Osteocyte (in vitro differentiated cells): ENCODE measurements around the gene ANKRD16. TPM values are rescaled to one million over a fixed set of nuclear protein-coding genes. Genes with fewer than 3 reads are reported as not detected.
"Not testable (repeated sequence)": the region's sequence is repeated elsewhere in the genome, so short reads cannot be mapped to it uniquely, and the experiment has no call there.

Experiments
- DNase-seq: peaks from one replicate; pipeline ENCODE4 v3.0.0; 2021; ENCODE audit warnings: mixed read lengths; ENCODE audit not compliant: unreplicated experiment; ENCODE audit errors: extremely low spot score
- H3K27ac Mint-ChIP-seq: one replicate; pipeline ENCODE4 v1.8.0; 2021; ENCODE audit warnings: mild to moderate bottlenecking, mixed read lengths; ENCODE audit not compliant: unreplicated experiment
- H3K27me3 Mint-ChIP-seq: one replicate; pipeline ENCODE4 v1.8.0; 2021; ENCODE audit warnings: mixed read lengths; ENCODE audit not compliant: unreplicated experiment
- H3K36me3 Mint-ChIP-seq: one replicate; pipeline ENCODE4 v1.8.0; 2021; ENCODE audit warnings: mixed read lengths; ENCODE audit not compliant: unreplicated experiment
- H3K4me1 Mint-ChIP-seq: one replicate; pipeline ENCODE4 v1.8.0; 2021; ENCODE audit warnings: mixed read lengths; ENCODE audit not compliant: unreplicated experiment
- H3K4me3 Mint-ChIP-seq: one replicate; pipeline ENCODE4 v1.8.0; 2021; ENCODE audit warnings: mild to moderate bottlenecking, moderate library complexity, mixed read lengths; ENCODE audit not compliant: unreplicated experiment
- H3K9me3 Mint-ChIP-seq: one replicate; pipeline ENCODE4 v1.8.0; 2021; ENCODE audit warnings: mixed read lengths; ENCODE audit not compliant: unreplicated experiment
- CTCF ChIP-seq: fragments of 200-600 bp; sonication (generic); IDR thresholded peaks from 2 replicates; pipeline ENCODE4 v1.5.0; 2021; ENCODE audit warnings: antibody characterized with exemption, mild to moderate bottlenecking, moderate library complexity
- total RNA-seq: library from RNA; stranded (reverse); gene quantifications from 2 replicates; pipeline ENCODE4 v1.2.1, GENCODE V29; 2021

The ANKRD16 gene
- total RNA-seq, 1 donor from 2014 or later, result 8.8 TPM

DNA sequence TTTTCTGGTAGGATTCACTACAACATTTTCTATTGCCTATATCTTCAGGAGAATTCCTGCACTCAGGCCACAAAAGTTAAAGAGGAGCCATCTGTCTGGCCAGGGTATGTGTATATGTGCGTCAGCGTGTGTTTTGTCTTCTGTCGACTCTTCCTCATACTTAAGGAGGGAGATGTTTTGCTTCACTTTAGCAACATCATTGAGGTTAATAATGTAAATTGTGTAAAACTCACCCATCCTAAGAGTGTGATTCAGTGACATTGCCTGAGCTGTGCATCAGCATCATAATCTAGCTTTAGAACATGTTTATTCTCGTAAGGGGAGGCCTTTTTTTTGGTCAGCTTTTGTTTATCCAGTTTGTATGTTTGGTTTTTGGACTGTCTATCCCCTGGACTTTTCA, 24.0 kb upstream of the ANKRD16 start:
- no peak overlapping the region for H3K4me3 Mint-ChIP-seq
- no peak for TF ChIP-seq CTCF
- H3K9me3 Mint-ChIP-seq, result no peaks in the 10 kb centered on the region
- DNase-seq, result no peak
- no peaks in the 10 kb centered on the region for H3K4me1 Mint-ChIP-seq
- no peak overlapping the region for H3K27ac Mint-ChIP-seq
- no peaks in the 10 kb centered on the region for H3K27me3 Mint-ChIP-seq
- peaks cover 70% of the 10 kb centered on the region for H3K36me3 Mint-ChIP-seq

DNA sequence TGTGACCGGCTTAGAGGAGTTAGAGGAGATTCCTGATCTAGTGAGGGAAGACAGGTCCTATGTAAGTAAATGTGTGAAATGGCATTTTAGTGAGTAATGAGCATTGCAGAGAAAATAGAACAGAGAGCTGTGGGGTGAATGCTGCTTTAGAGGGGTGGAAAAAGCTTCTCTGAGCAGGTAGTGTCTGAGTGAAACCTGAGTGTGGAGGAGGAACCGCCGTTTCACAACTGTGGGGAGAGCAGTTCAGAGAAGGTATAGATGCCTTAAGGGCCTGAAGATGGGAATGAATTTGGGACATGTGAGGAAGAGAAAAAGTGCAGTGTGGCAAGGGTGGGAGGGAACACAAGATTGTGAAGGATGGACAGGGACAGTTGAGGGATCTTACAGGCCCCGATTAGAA, 22.0 kb upstream of the ANKRD16 start:
- Mint-ChIP-seq H3K36me3 (peaks cover 68% of the 10 kb centered on the region), H3K4me1 (no peaks in the 10 kb centered on the region), H3K4me3 (no peak overlapping the region), H3K27me3 (no peaks in the 10 kb centered on the region), H3K27ac (no peak overlapping the region), H3K9me3 (no peaks in the 10 kb centered on the region)
- DNase-seq, result no peak
- no peak for TF ChIP-seq CTCF

- H3K9me3 Mint-ChIP-seq, result no peaks in the 10 kb centered on the region
- H3K27me3 Mint-ChIP-seq, result no peaks in the 10 kb centered on the region
- H3K4me1 Mint-ChIP-seq, result no peaks in the 10 kb centered on the region
- H3K27ac Mint-ChIP-seq, result no peak overlapping the region
- no peak for TF ChIP-seq CTCF
- peaks cover 68% of the 10 kb centered on the region for H3K36me3 Mint-ChIP-seq
- H3K4me3 Mint-ChIP-seq, result no peak overlapping the region
- DNase-seq, result no peak
Measured at GRCh38 chr10:5910323-5911100, 20.8 kb upstream of the ANKRD16 start.

DNA sequence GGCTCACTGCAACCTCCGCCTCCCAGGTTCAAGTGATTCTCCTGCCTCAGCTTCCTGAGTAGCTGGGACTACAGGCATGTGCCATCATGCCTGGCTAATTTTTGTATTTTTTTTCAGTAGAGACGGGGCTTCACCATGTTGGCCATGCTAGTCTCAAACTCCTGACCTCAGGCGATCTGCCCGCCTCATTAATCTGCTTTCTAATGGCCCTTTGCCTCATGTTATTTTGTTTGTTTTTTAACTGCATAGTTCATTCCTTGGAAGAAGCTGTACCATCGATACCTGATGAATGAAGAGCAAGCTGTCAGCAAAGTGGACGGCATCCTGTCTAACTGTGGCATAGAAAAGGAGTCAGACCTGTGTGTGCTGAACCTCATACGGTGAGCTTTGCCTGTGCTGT, 19.0 kb upstream of the ANKRD16 start:
- not testable (repeated sequence) for H3K27me3 Mint-ChIP-seq, H3K4me3 Mint-ChIP-seq, DNase-seq, H3K9me3 Mint-ChIP-seq, H3K4me1 Mint-ChIP-seq, H3K27ac Mint-ChIP-seq
- peaks cover 62% of the 10 kb centered on the region for H3K36me3 Mint-ChIP-seq

GRCh38 chr10:5906651-5907050, 17.0 kb upstream of the ANKRD16 start:
- no peak overlapping the region for H3K27ac Mint-ChIP-seq
- no peaks in the 10 kb centered on the region for H3K27me3 Mint-ChIP-seq
- H3K4me3 Mint-ChIP-seq, result no peak overlapping the region
- TF ChIP-seq CTCF, result no peak
- H3K4me1 Mint-ChIP-seq, result no peaks in the 10 kb centered on the region
- no peak for DNase-seq
- no peaks in the 10 kb centered on the region for H3K9me3 Mint-ChIP-seq
- H3K36me3 Mint-ChIP-seq, result peaks cover 54% of the 10 kb centered on the region
